ENCODE results near the gene CDK3.
A peak's percentile ranks its signal among the peaks of the same experiment; 100 is the strongest.
"Not testable (repeated sequence)": the region's sequence is repeated elsewhere in the genome, so short reads cannot be mapped to it uniquely, and the experiment has no call there.

The CDK3 gene

DNA sequence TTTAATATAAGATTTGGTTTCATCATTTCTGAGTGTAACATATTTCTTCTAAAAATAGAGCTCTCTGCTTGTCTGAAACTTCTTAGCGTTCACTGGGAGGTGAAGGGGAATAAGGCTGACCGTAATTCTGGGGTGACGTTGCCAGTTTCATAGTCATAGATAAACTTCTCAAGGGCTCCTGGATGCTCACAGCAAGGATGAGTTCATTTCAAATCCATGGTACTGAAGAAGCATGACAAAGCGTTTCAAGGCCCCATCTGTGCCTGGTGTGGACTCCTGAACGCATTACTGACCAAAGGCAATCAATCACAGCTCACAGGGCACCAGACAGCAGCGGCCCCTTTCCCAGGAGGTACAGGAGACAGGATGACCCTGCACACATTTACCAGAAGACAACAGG lies 38.5 kb downstream of the CDK3 start:
- no peak for DNase-seq (ENCODE audit: low spot score)

DNA sequence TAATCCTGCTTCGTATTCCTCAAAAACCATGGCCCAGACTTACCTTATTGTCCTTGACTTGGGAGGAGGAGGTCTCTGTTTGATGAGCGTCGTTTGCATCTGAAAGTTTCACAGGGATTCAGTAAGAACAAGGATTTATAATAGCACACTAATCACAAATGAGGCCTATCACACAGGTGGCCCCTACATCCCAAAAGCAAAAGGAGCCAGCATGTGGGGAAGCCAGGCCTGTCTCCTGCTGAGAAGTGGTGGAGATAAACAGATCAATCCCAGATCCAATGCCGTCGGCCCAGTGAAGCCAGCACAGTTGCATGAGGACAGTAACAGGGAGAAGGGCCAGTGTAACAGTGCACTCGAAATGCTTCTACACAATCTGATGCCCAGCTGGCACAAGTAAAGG lies 39.7 kb downstream of the CDK3 start:
- no peak for DNase-seq (ENCODE audit: low spot score)

DNA sequence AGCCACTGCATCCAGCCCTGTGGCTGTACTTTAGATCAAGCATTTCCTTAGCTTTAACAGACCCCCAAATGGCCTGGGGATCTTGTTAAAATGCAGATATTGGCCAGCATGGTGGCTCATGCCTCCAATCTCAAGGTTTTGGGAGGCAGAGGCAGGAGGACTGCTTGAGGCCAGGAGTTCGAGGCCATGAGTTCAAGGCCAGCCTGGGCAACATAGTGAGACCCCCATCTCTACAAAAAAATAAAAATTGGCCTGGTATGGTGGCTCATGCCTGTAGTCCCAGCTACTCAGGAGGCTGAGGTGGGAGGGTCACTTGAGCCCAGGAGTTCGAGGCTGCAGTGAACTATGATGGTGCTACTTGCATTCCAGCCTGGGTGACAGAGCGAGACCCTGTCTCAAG lies 42.2 kb downstream of the CDK3 start:
- DNase-seq (ENCODE audit: low spot score), result not testable (repeated sequence)

DNA sequence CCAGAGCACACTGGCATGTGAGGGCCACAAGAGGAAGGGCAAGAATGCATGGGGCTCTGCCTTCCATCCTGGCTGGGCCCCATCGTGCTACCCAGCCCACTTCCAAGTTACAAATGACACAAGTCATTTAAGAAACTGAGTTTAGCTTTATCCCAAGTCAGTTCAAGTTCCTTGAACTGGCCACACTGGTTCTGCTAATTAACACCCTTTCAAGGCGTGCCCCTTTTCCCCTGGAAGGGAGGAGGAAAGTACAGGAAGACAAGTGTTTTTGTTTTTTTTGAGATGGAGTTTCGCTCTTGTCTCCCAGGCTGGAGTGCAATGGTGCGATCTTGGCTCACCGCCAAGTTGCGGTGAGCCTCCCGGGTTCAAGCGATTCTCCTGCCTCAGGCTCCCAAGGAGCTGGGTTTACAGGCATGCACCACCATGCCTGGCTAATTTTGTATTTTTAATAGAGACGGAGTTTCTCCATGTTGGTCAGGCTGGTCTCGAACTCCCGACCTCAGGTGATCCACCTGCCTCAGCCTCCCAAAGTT lies 43.9 kb downstream of the CDK3 start:
- not testable (repeated sequence) for DNase-seq (ENCODE audit: low spot score)

DNA sequence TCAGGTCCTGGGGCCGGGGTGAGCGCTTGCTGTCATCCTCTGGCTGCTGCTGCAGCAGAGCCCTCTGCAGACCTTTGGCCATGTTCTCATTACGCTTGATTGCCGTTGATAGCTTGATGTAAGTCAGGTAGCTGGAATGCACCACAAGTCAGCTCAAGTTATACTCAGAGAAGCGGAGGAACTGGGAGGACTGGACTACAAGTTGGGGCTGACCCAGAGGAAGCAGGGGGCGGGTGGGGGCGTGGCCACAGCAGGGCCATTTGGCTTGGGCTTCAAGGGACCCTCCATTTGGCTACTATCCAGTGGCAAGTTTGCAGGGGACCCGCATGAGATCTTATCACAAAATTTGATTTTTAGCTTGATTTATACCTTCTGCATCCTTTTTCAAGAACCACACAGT lies 45.4 kb downstream of the CDK3 start:
- no peak for DNase-seq (ENCODE audit: low spot score)

DNA sequence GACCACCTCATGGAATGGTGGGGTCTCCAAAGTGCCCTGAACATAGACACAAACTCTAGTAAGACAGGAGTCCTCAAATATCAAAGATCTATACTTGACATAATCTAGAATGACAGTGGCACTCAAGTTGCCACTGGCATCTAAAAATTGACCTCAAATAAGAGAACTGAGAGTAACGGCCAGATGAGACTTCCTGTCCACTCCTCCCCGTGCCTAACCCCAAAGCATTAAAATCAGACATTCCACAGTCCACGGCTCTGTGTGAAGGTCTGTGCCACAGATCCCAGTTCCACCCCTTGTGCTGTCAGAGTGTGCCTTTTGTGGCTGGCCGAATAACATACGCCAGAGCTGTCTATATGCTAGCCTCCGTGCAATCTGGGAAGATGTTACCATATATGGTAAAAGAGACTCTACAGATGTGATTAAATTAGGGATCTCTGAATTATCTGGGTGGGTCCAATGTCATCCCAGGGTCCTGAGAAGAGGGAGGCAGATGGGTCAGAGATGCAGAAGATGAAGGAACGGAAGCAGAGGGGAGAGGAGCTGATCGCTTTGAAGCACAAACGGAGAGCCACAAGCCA lies 47.5 kb downstream of the CDK3 start:
- no peak for DNase-seq (ENCODE audit: low spot score)

DNA sequence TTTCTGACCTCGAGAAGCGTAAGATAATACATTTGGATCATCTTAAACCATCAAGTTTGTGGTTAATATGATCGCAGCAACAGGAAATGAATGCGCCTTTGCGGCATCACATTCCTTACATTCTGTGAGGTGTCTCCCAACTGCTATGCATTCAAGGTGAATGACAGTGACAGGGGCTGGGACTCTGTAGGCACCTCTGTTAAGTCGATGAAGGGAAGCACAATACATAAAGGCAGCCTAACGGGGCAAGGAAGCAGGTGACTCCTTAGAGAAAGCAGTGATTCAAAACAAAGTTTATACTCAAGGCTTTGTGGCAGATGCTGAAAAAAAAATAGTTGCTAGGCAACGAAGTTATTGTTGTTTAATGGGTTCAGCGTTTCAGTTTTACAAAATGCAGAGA lies 48.1 kb downstream of the CDK3 start:
- DNase-seq (ENCODE audit: low spot score), result no peak

DNA sequence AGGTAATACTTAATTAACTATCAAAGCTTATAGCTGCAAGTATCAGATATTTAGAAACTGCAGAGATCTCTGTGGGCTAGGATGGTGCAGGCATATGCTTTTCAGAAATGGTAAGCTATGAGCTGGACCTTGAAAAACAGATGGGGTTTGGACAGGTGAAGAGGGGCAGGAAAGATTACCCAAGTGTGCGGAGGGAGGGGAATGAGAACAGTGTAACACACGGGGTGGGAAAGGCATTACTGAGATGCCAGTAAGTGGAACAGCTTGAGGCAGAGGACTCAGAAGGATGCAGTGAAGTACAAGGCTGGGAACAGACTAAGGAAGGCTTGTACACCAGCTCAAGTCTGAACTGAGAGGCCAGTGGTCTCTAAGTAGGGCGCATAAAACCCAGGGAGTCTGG lies 48.6 kb downstream of the CDK3 start:
- DNase-seq (ENCODE audit: low spot score), result no peak

DNA sequence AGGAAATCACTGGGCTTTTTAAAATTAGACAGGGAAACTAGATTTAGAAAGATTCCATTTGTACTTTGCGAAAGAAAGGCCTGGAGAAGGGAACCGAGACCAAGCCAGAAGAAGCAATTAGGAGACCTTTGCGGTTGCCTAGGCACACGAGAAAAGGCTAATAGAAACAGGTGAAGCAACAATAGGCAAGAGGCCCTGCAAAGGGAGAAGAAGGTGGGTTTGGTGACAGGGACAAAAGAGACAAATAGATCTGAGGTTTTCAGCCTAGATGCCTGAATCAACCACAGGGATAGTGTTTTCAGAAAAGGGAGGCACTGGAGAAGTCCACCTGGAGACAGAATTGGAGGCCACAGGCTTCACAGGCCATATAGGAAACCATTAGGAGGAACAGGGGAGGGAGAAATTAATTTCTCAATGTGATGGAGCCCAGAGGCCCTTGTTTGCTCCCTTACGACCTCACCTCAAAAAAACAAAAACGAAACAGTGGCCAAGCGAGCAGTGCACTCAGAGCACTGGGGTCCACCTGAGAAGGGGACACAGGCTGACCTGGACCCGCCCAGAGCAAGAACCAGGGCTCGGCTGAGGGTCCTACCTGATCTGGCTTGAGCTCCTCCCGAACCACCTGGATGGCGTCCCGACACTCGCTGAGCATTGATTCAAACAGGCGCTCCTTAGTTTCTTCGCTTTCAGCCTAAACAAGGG lies 49.3 kb downstream of the CDK3 start:
- DNase-seq (ENCODE audit: low spot score), result no peak

DNA sequence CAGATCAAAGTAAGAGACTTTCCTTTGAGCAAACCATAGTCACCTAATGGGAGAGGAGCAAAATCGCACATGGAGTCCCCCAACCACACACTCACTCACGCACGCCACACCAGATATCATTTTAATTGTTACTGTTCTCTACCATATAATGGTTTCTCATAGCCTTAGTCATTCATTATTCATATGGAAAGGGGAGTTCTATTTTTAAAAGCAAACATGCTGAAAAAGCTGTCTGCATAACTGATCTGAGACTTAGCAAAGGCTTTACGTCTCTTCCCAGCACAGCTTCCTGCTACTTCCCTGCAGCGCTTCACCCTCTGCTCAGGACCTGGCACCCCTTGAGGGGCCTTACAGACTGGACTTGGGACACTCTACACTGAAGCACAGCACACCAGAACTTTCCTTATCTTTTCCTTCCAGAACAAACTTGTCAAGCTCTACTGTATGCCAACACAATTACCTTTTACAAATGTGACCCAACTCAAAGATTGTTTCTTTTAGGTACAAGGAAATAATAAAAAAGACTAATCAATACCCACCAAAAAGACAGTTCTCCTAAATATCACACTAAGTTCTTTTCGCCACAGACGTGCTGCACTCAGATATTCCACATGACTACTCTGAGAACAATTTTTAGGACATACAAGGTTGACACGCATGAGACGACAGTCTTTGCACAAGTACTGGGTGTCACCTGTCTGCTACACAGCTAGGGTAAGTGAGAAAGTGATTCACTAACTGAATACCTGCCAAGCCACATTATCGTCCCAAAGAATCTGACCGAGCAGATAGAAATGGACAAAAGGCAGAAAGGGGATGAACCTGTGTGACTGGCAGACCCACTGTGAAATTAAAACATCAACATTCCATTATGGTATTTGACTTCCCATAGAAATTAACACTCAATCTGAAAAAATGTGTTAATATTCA lies 50.1 kb downstream of the CDK3 start:
- no peak for DNase-seq (ENCODE audit: low spot score)

DNA sequence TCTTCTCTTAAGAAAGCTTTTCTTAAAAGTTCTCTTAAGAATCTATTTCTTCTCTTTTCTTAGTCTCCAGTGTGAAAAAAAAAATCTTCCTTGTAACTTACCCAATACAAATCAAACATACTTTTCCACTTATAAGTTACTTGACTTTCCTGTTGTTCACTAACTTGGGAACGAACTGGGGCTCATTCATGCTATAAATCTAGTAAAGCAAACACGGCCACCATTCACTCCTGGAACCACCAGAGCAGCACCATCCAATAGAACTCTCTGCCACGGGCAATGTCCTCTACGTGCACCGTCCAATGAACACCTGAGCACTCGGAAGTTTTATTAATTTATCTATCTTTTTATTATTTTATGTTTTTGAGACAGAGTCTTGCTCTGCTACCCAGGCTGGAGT lies 50.9 kb downstream of the CDK3 start:
- no peak for DNase-seq (ENCODE audit: low spot score)

DNA sequence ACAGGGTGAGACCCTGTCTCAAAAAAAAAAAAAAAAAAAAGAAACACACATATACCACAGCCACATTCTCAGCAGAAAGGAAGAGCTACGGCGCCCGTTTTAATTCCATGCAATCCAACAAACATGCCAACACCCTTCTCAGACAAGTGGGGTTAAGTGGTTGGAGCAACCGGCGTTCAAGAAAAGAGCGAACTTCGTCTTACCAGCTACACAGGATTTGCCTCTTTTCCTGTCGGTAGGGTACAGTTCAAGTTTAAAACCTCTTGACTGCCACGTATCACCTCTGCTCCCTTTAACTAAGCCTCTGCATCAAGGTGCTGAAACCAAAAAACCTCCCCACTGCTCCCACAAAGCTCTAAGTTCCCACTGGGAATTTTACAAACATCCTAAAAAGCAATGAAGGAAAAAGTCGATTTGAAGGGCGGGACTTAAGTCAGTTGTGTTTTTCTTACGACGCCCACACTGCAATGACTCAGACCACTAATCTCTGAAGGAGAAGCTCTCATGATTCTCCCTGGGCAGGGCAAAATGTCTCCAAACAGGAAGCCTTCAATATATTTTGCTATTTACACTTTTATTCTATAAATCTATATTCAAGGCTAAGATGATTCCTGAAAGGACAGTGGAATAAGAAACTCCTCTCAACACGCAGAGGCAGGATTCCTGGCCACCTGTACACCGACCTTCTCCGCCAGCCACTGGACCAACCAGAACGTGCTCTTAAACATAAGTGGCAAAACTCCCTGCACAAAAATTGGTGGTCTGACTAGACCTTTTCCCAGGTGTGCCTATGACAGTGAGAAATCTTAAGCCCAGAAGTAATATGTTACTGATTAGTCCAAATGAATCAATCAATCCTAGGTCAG lies 52.8 kb downstream of the CDK3 start:
- peak; percentile 61 for DNase-seq (ENCODE audit: low spot score)

DNA sequence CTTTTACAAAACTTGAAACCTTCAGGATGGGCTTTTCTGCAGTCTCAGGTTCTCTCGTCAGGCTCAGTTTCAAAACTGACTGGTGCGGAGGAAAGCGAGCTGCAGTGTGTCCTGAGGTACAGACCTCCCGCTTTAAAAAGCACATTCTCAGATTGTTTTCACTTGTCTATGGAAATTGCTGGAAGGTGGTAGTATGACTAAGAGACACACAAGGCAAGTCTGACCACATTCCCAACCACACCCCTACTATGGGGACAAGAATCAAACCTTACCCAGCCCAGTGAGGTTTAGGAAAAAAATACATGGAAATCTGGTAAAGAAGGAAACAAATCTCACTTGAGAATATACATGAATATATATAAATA lies 53.4 kb downstream of the CDK3 start:
- no peak for DNase-seq (ENCODE audit: low spot score)

All from hepatic stellate cell (primary cell).